Activated CD4-positive, CD25-positive, alpha-beta regulatory T cell treated with anti-CD3 and anti-CD28 coated beads, Interleukin-2, amount 50 U/mL, for 24 hours (primary cell): ENCODE results near the gene OR2M2.

Source experiments
- ATAC-seq, 2 donors: fragments of 150-1000 bp; cut with Tn5 transposase; one replicate each; pipeline ENCODE4 v1.10.0; 2021; ENCODE audit warnings: mild to moderate bottlenecking in 1 of 2, moderate library complexity in 1 of 2

The OR2M2 gene

GRCh38 chr1:248174521-248174920, at the start of gene OR2M2:
Gene OR2M2, plus strand, starts transcription at chr1:248174821. Its CDS starts 5,165 bp downstream, at chr1:248179986.
- no peak for ATAC-seq

GRCh38 chr1:248127653-248128052, 47.0 kb upstream of the OR2M2 start:
- no peak for ATAC-seq

DNA sequence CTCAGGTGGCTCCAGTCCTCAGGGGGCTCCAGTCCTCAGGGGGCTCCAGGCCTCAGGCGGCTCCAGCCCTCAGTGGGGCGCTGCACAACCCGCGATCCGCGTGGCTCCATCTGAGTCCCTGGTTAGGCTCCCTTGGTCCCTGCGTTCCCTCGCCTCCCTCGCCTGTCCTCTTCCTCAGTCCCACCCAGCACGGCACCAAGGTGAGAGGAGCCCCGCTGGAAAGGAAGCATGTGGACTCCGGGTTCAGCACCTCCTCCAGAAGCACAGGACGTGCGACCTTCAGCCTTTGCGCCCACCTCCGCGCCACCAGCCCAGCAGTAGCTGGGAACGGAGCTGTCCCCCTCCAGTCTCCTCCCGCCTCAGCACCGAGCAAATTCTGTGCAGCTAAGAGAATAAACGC, 37.8 kb upstream of the OR2M2 start:
- no peak for ATAC-seq

DNA sequence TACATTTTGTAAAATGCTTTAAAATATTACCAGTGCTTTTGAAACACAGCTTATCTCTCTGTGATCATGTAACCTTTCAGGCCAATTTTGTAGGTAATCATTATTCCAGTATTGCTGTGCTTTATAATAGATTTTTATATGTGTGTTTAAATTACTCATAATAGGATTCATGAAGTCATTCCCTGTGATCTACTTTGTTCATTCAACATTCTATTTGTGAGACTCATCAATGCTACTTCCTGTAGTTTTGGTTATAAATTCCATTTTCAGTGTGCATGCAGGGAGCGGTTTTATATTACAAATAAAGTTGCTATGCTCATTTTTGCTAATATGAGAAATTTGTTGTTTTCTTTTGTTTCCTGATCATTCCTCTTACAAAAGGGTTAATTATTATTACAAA, 33.8 kb upstream of the OR2M2 start:
- no peak for ATAC-seq

GRCh38 chr1:248143311-248143710, 31.3 kb upstream of the OR2M2 start:
- no peak for ATAC-seq

DNA sequence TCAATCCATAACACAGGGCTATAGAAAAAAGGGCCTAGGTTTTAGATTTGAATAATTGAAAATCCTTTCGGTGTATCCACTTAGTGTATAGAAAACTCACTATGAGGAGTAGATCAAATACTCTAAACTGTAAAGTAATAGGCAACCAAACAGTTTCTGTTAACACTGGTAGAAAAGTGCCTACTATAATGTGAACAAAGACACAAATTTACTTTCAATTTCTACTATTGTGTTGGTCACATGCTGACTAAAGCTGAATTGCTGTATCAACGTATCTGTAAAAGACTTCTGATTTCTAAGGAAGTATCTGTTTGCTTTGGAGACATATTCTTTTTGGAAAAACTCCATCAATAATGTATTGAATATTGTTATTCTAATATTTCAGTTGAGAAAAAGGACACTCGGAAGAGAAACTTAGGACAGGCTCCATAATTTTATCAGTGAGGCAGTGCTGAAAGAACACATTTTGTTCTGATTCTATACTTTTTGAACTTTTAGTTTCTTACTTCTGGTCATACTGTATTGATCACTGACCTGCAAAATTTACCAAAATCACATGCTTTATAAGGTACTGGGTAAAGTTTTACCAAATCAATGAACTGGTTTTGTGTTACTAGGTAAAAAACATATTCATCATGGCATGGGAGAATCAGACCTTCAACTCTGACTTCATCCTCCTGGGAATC, 30.0 kb upstream of the OR2M2 start, which contains the start of gene OR2M5:
Gene OR2M5, plus strand, starts transcription at position 636 of the 686 bp plus-strand sequence. Its CDS starts 0 bp downstream, at position 636.
- no peak for ATAC-seq

- no peak for ATAC-seq
Observed at GRCh38 chr1:248152056-248152827, 22.4 kb upstream of the OR2M2 start.

DNA sequence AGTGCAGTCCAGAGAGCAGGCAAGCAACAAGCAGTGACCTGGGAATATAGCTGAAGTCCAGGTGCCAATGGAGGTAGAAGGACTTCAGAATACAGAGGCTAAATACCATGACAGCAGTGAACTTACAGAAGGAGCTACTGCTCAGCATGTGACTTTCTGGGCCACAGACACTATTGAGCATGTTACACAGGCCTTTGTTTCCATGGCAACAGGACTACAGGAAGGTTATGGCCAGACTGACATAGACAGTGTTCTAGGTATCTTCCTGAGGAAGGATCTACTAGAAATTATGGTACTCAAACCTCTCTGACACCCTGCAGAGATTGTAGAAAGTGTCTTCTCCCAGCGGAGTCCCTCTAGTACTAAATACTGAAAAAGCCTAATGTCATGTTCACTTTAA, 18.7 kb upstream of the OR2M2 start:
- ATAC-seq = no peak

- no peak for ATAC-seq
Observed at GRCh38 chr1:248158758-248159157, 15.9 kb upstream of the OR2M2 start.

- ATAC-seq = no peak
Observed at GRCh38 chr1:248164031-248164430, 10.6 kb upstream of the OR2M2 start.

DNA sequence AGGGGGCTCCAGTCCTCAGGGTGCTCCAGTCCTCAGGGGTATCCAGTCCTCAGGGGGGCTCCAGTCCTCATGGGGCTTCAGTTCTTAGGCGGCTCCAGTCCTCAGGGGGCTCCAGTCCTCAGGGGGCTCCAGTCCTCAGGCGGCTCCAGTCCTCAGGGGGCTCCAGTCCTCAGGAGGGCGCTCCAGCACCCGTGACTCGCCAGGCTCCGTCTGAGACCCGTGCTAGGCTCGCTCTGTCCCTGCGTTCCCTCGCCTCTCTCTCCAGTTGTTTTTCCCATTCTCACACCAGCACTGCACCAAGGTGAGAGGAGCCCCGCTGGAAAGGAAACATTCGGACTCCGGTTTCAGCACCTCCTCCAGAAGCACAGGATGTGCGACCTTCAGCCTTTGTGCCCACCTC, 9.4 kb upstream of the OR2M2 start:
- no peak for ATAC-seq

- no peak for ATAC-seq
Observed at GRCh38 chr1:248183996-248184395, 9.4 kb downstream of the OR2M2 start.

DNA sequence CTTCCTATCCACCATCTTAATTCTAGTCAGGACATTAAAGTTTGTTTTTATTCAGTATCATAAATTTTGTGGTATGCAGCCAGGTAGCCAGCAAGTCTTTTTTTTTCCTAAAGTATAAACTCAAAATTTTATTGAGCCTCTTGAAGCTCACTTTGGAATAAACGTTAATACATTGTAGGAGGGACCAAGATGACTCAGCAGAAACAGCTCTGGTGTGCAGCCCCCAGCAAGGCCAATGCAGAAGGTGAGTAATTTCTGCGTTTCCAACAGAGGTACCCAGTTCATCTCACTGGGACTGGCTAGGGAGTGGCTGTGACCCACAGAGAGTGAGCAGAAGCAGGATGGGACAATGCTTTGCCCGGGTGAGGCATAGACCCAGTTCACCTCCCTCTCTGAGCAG, 12.7 kb downstream of the OR2M2 start:
- no peak for ATAC-seq

DNA sequence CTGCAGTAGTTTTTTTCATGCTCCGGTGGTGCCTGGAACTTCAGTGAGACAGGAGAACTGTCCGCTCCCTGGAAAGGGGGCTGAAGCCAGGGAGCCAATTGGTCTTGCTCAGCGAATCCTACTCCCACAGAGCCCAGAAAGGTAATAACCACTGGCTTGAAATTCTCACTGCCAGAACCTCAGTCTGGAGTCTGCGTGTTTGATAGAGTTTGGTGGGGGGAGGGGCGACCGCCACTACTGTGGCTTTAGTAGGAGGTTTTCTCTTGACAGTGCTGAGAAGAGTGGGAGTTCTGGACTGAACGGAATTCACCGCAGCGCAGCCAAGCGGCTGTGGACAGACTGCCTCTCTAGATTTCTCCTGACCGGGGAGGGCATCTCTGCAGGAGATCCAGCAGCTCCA, 14.4 kb downstream of the OR2M2 start:
- ATAC-seq = no peak

- no peak for ATAC-seq
Observed at GRCh38 chr1:248194117-248194516, 19.5 kb downstream of the OR2M2 start.

GRCh38 chr1:248196965-248197364, 22.3 kb downstream of the OR2M2 start, which contains the start of gene OR2M3:
Gene OR2M3, plus strand, starts transcription at chr1:248197265. Its CDS starts 5,803 bp downstream, at chr1:248203068.
- no peak for ATAC-seq

DNA sequence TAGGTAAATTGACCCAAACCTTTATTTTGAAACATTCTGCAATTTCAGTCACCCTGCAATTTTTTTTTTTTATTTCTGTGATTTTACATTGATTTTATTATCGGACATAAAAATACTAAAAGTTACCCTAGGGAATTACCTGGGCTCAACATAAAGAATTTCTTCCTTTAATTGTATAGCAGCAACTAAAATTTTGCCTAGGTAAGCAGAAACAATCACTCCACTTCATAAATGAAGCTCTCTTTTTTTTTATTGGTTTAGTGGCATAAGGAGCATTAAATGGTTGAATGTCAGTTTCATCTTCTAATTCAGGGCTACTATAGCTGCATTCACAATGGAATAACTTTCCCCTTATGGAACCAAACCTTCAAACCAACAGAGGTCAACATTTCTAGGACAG, 41.3 kb downstream of the OR2M2 start:
- no peak for ATAC-seq

DNA sequence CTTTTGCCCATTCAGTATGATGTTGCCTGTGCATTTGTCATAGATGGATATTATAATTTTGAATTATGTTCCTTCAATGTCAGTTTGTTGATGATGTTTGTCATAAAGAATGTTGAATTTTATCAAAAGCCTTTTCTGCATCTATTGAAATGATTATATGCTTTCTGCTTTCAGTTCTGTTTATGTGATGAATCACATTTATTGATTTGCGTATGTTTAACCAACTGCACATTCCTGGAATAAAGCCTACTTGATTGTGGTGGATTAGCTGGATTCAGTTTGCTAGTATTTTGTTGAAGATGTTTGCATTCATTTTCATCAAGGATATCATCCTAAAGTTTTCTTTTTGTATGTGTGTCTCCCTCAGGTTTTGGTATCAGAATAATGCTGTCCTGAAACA, 50.9 kb downstream of the OR2M2 start:
- ATAC-seq = no peak

GRCh38 chr1:248229360-248229908, 54.8 kb downstream of the OR2M2 start:
- ATAC-seq = no peak
